Measurements from ENCODE around the gene PRPF31. TPM values are rescaled to one million over a fixed set of nuclear protein-coding genes. Genes with fewer than 3 reads are reported as not detected.

PRPF31 gene
- polyA plus RNA-seq, 1 of the 3 experiments (the other 2 are of a cell fraction) = 81.0 TPM

- no peaks in the 10 kb centered on the region for H3F3A ChIP-seq (replicated peaks; ENCODE audit: insufficient read depth)
- H3K79me2 ChIP-seq (ENCODE audit: insufficient read depth) = peaks cover 49% of the 10 kb centered on the region
These were observed 1.0 kb upstream of the PRPF31 start for GRCh38 chr19:54114340-54115108.

GRCh38 chr19:54121259-54121658 is 5.7 kb downstream of the PRPF31 start:
- Histone ChIP-seq H3K36me3 (replicated peaks in 1 of 2; ENCODE audit: control insufficient read depth in 1 of 2, insufficient read depth in 2 of 2, low read length in 1 of 2) (peaks cover 18 to 53% of the 10 kb centered on the region in 2 experiments), H3K27ac (ENCODE audit: low read depth in 2 of 2, low read length in 1 of 2) (no peak overlapping the region), H3K4me2 (no peak overlapping the region), H4K20me1 (ENCODE audit: insufficient read depth) (no peaks in the 10 kb centered on the region), H3K79me2 (ENCODE audit: insufficient read depth) (peaks cover 20% of the 10 kb centered on the region), H3F3A (replicated peaks; ENCODE audit: insufficient read depth) (no peaks in the 10 kb centered on the region), H3K9me2 (no peaks in the 10 kb centered on the region), H3K9me3 (no peaks in the 10 kb centered on the region), H3K4me3 (ENCODE audit: low read depth in 2 of 2, low read length in 1 of 2) (no peak overlapping the region), H3K27me3 (ENCODE audit: insufficient read depth) (no peaks in the 10 kb centered on the region), H3K9ac (no peak overlapping the region), H2AFZ (ENCODE audit: low read depth) (no peak overlapping the region), H3K4me1 (ENCODE audit: control insufficient read depth in 1 of 2, insufficient read depth in 2 of 2, low read depth in 1 of 2, low read length in 1 of 2) (peaks cover 0 to 6% of the 10 kb centered on the region in 2 experiments; a peak in 1 of 4 replicates)
- ChIA-PET CTCF (no interaction called here), POLR2A (no interaction called here)
- TF ChIP-seq EP300 (IDR thresholded peaks at IDR 0.05; ENCODE audit: borderline replicate concordance in 1 of 2, low read depth in 1 of 2, low read length in 1 of 2) (no peak), FOSL2 (IDR thresholded peaks at IDR 0.05; ENCODE audit: borderline replicate concordance, low read depth) (no peak), GABPA (IDR thresholded peaks at IDR 0.05; ENCODE audit: low read depth) (no peak), CHD2 (IDR thresholded peaks at IDR 0.05; ENCODE audit: low read length, partially characterized antibody) (no peak), SIN3A (IDR thresholded peaks at IDR 0.05; ENCODE audit: borderline replicate concordance, low read depth, low read length) (no peak), GATA2 (CRISPR knock-in tag; IDR thresholded peaks at IDR 0.05) (no peak), SMC3 (IDR thresholded peaks at IDR 0.05; ENCODE audit: low read depth, low read length) (no peak), TAF1 (IDR thresholded peaks at IDR 0.05; ENCODE audit: borderline replicate concordance, low read depth, low read length) (no peak), RAD21 (IDR thresholded peaks at IDR 0.05; ENCODE audit: low read length) (no peak), RCOR1 (IDR thresholded peaks at IDR 0.05; ENCODE audit: low read length) (no peak), IRF3 (IDR thresholded peaks at IDR 0.05; ENCODE audit: low read depth, low read length) (no peak), ZBTB33 (IDR thresholded peaks at IDR 0.05; ENCODE audit: borderline replicate concordance, low read depth) (no peak), REST (IDR thresholded peaks at IDR 0.05; ENCODE audit: low read depth, low read length) (no peak), TEAD4 (IDR thresholded peaks at IDR 0.05; ENCODE audit: borderline replicate concordance, insufficient read depth) (no peak)
- 94% methylated on average over 8 of the region's 10 CpGs for WGBS (ENCODE audit: low lambda C conversion rate)
- DNase-seq = no peak

More at GRCh38 chr19:54114340-54115108, 1.0 kb upstream of the PRPF31 start:
- Histone ChIP-seq H3K9ac (peak overlapping the region; percentile 80), H3K9me2 (no peaks in the 10 kb centered on the region), H3K27ac (ENCODE audit: low read depth in 2 of 2, low read length in 1 of 2) (peak overlapping the region in 1 of 2 experiments; percentile 92; a peak in 2 of 4 replicates), H3K9me3 (no peaks in the 10 kb centered on the region), H3K36me3 (replicated peaks in 1 of 2; ENCODE audit: control insufficient read depth in 1 of 2, insufficient read depth in 2 of 2, low read length in 1 of 2) (peaks cover 17 to 18% of the 10 kb centered on the region in 2 experiments), H2AFZ (ENCODE audit: low read depth) (peak overlapping the region; percentile 59; the same call in 1 of the 2 replicates), H3K27me3 (ENCODE audit: insufficient read depth) (no peaks in the 10 kb centered on the region), H4K20me1 (ENCODE audit: insufficient read depth) (peaks cover 2% of the 10 kb centered on the region; the same call in 1 of the 2 replicates), H3K4me3 (ENCODE audit: low read depth in 2 of 2, low read length in 1 of 2) (peak overlapping the region; percentile 74 to 78), H3K4me2 (peak overlapping the region; percentile 93), H3K4me1 (ENCODE audit: control insufficient read depth in 1 of 2, insufficient read depth in 2 of 2, low read depth in 1 of 2, low read length in 1 of 2) (peaks cover 0 to 14% of the 10 kb centered on the region in 2 experiments; a peak in 1 of 4 replicates)
- WGBS (ENCODE audit: low lambda C conversion rate) = 28% methylated on average over 21 of the region's 28 CpGs
- TF ChIP-seq GABPA (IDR thresholded peaks at IDR 0.05; ENCODE audit: low read depth) (peak; percentile 53), MEF2A (IDR thresholded peaks at IDR 0.05; ENCODE audit: borderline replicate concordance, low read depth) (no peak), ELF1 (IDR thresholded peaks at IDR 0.05) (peak; percentile 35; the same call in 1 of the 2 replicates), USF1 (IDR thresholded peaks at IDR 0.05; ENCODE audit: borderline replicate concordance, low read depth) (peak; percentile 58; the same call in 1 of the 2 replicates)
- ChIA-PET CTCF (interaction anchor here (1.4 kb wide), 1 partner anchor 45 kb away, joined by 4 read pairs; the partner anchor contains the start of gene LENG1), POLR2A (interaction anchor here (0.6 to 3.0 kb wide), 9 partner anchors 10 to 1484 kb away, joined by 3 to 30 read pairs (median 3); partner anchors contain the start of genes CNOT3, MYADM and RPS9)
- DNase-seq = peak; percentile 52
